HEK293T (cell line): ENCODE measurements around the gene GRID2.

Experiments used
- ARNT ChIP-seq: fragments of 450-650 bp; IDR thresholded peaks from 2 replicates; pipeline ENCODE4 v1.6.1; 2017; ENCODE audit warnings: mild to moderate bottlenecking
- BHLHE40 ChIP-seq: fragments of 450-650 bp; IDR thresholded peaks from 2 replicates; pipeline ENCODE4 v1.6.1; 2016; ENCODE audit warnings: mild to moderate bottlenecking, moderate library complexity, borderline replicate concordance
- CTBP1 ChIP-seq: fragments of 450-650 bp; IDR thresholded peaks from 2 replicates; pipeline ENCODE4 v1.6.1; 2016; ENCODE audit warnings: borderline replicate concordance

DNA sequence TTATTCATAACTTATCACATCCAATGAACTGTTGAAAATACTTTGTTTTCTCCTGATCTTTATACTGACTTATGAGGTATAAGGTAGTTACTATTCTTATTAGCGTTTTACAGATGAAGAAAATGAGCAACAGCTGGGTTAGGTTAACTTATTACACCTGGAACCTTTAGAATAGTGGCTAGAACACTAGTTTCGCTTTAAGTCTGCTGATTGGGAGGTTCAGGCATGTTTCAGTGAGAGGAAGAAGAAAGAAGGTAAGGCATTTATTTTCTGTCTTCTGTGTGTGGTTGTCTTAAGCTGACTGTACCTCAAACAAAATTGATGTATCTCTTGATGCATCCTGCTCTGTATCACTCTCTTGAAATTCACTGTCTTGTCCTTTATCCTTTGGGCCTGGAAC is 302.5 kb downstream of the GRID2 start:
- no peak for TF ChIP-seq CTBP1
- no peak for TF ChIP-seq ARNT
- TF ChIP-seq BHLHE40 = no peak
